HEK293 (cell line): ENCODE measurements around the gene FRY.
"Not testable (repeated sequence)": the region's sequence is repeated elsewhere in the genome, so short reads cannot be mapped to it uniquely, and the experiment has no call there.

ENCODE experiments used
- CTCF ChIA-PET: fragments of 350-600 bp; formaldehyde crosslinking; extraction: SDS; loops from one replicate; lab custom pipeline; 2021; ENCODE audit warnings: antibody characterized with exemption; lab: Yijun Ruan, JAX
- POLR2A ChIA-PET: fragments of 300-600 bp; formaldehyde crosslinking; extraction: SDS; loops from one replicate; lab custom pipeline; 2020; ENCODE audit warnings: antibody characterized with exemption, inconsistent platforms; lab: Yijun Ruan, JAX
- H3K27ac ChIP-seq: fragments of 200-500 bp; sonication (Bioruptor generic); 2 replicates; pipeline ENCODE4 v1.5.1; 2014; ENCODE audit warnings: low read depth, low read length, control low read depth, inconsistent platforms; ENCODE audit errors: extremely low read depth
- H3K36me3 ChIP-seq, 2 experiments: fragments of 200-500 bp in 1 of 2; sonication (Bioruptor generic) in 1 of 2; 1 replicate in 1 of 2; 2 replicates in 1 of 2; pipeline ENCODE4 v1.5.1; 2014 to 2017; ENCODE audit warnings: inconsistent platforms in 2 of 2, low read length in 2 of 2; ENCODE audit not compliant: control insufficient read depth in 2 of 2, insufficient read depth in 1 of 2
- H3K4me1 ChIP-seq: fragments of 200-500 bp; sonication (Bioruptor generic); 2 replicates; pipeline ENCODE4 v1.5.1; 2014; ENCODE audit warnings: mild to moderate bottlenecking, low read length, inconsistent platforms; ENCODE audit not compliant: control insufficient read depth, insufficient read depth
- H3K4me3 ChIP-seq: 2 replicates; pipeline ENCODE4 v1.5.1; 2011; ENCODE audit warnings: low read depth, mild to moderate bottlenecking, control low read depth, low read length, moderate library complexity
- H3K9me3 ChIP-seq: fragments of 200-500 bp; sonication (Bioruptor generic); 2 replicates; pipeline ENCODE4 v1.5.1; 2014; ENCODE audit warnings: low read depth, low read length, inconsistent platforms; ENCODE audit not compliant: control insufficient read depth, insufficient read depth
- CTCF ChIP-seq: fragments of 450-650 bp; formaldehyde crosslinking; IDR thresholded peaks from 2 replicates; pipeline ENCODE4 v1.5.1; 2016; ENCODE audit warnings: missing biosample characterization, missing genetic modification characterization
- MEIS1 ChIP-seq: sonication (generic); formaldehyde crosslinking; IDR thresholded peaks from 2 replicates; pipeline ENCODE4 v1.8.1; 2022; ENCODE audit warnings: missing genetic modification reagents, mild to moderate bottlenecking, borderline replicate concordance
- RBAK ChIP-seq: fragments of 450-650 bp; formaldehyde crosslinking; IDR thresholded peaks from 2 replicates; pipeline ENCODE4 v1.5.1; 2016; ENCODE audit warnings: missing biosample characterization, missing genetic modification characterization
- ZBTB48 ChIP-seq: fragments of 450-650 bp; formaldehyde crosslinking; IDR thresholded peaks from 2 replicates; pipeline ENCODE4 v1.5.1; 2016; ENCODE audit warnings: missing biosample characterization, missing genetic modification characterization
- ZEB2 ChIP-seq: fragments of 450-650 bp; formaldehyde crosslinking; IDR thresholded peaks from 2 replicates; pipeline ENCODE4 v1.5.1; 2016; ENCODE audit warnings: missing biosample characterization, missing genetic modification characterization
- ZIC2 ChIP-seq: fragments of 450-650 bp; formaldehyde crosslinking; IDR thresholded peaks from 2 replicates; pipeline ENCODE4 v1.5.1; 2016; ENCODE audit warnings: missing biosample characterization, missing genetic modification characterization
- ZNF157 ChIP-seq: fragments of 450-650 bp; formaldehyde crosslinking; IDR thresholded peaks from 2 replicates; pipeline ENCODE4 v1.5.1; 2016; ENCODE audit warnings: missing biosample characterization, missing genetic modification characterization
- ZNF16 ChIP-seq: fragments of 450-650 bp; formaldehyde crosslinking; IDR thresholded peaks from 2 replicates; pipeline ENCODE4 v1.5.1; 2016; ENCODE audit warnings: low read depth, missing biosample characterization, missing genetic modification characterization
- ZNF292 ChIP-seq: fragments of 450-650 bp; formaldehyde crosslinking; IDR thresholded peaks from 2 replicates; pipeline ENCODE4 v1.5.1; 2016; ENCODE audit warnings: low read depth, missing biosample characterization, missing genetic modification characterization, borderline replicate concordance
- ZNF302 ChIP-seq: fragments of 450-650 bp; formaldehyde crosslinking; IDR thresholded peaks from 2 replicates; pipeline ENCODE4 v1.5.1; 2016; ENCODE audit warnings: missing biosample characterization, missing genetic modification characterization, low read depth
- ZNF501 ChIP-seq: fragments of 450-650 bp; formaldehyde crosslinking; IDR thresholded peaks from 2 replicates; pipeline ENCODE4 v1.5.1; 2016; ENCODE audit warnings: missing biosample characterization, missing genetic modification characterization
- ZNF585B ChIP-seq: fragments of 450-650 bp; formaldehyde crosslinking; IDR thresholded peaks from 2 replicates; pipeline ENCODE4 v1.5.1; 2016; ENCODE audit warnings: missing biosample characterization, missing genetic modification characterization
- ZNF621 ChIP-seq: fragments of 450-650 bp; formaldehyde crosslinking; IDR thresholded peaks from 2 replicates; pipeline ENCODE4 v1.5.1; 2017; ENCODE audit warnings: missing biosample characterization, missing genetic modification characterization
- ZSCAN18 ChIP-seq: fragments of 450-650 bp; formaldehyde crosslinking; IDR thresholded peaks from 2 replicates; pipeline ENCODE4 v1.5.1; 2016; ENCODE audit warnings: missing biosample characterization, missing genetic modification characterization
- TF ChIP-seq, protein P1 (sequence below): fragments of 450-650 bp; formaldehyde crosslinking; IDR thresholded peaks from 2 replicates; pipeline ENCODE4 v1.5.1; 2016; ENCODE audit warnings: missing biosample characterization, missing genetic modification characterization

The FRY gene

DNA sequence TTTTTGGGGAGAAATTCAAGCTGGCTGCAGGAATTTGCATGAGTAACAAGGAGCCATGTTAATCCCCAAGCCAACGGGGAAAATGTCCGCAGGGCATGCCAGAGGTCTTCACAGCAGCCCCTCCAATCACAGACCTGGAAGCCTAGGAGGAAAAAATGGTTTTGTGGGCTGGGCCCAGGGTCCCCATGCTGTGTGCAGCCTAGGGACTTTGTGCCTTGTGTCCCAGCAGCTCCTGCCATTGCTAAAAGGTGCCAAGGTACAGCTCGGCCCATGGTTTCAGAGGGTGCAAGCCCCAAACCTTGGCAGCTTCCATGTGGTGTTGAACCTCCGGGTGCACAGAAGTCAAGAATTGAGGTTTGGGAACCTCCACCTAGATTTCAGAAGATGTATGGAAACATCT is 47.2 kb upstream of the FRY start:
- peak; percentile 54 for TF ChIP-seq ZNF585B (tag by site-specific recombination)
- H3K9me3 ChIP-seq, POLR2A ChIA-PET, H3K4me3 ChIP-seq, CTCF ChIA-PET, H3K36me3 ChIP-seq, H3K27ac ChIP-seq, H3K4me1 ChIP-seq: not testable (repeated sequence)

GRCh38 chr13:31986676-31987470 is 44.7 kb upstream of the FRY start:
- TF ChIP-seq RBAK (no peak), ZBTB48 (tag by site-specific recombination) (no peak), ZNF302 (tag by site-specific recombination) (no peak), ZNF292 (no peak), ZIC2 (tag by site-specific recombination) (no peak), ZNF16 (tag by site-specific recombination) (no peak), ZNF501 (tag by site-specific recombination) (no peak)
- H3K4me1 ChIP-seq, result no peaks in the 10 kb centered on the region
- no peak overlapping the region for H3K4me3 ChIP-seq
- no peaks in the 10 kb centered on the region for H3K36me3 ChIP-seq
- CTCF ChIA-PET, result no interaction called here
- no peaks in the 10 kb centered on the region for H3K9me3 ChIP-seq
- POLR2A ChIA-PET, result no interaction called here
- no peak overlapping the region for H3K27ac ChIP-seq

- no peaks in the 10 kb centered on the region for H3K4me1 ChIP-seq
- ChIA-PET POLR2A (no interaction called here), CTCF (interaction anchor here (0.6 to 0.8 kb wide), 2 partner anchors 11 to 28 kb away, joined by 3 to 4 read pairs; no protein-coding TSS in a partner anchor)
- H3K27ac ChIP-seq, result no peak overlapping the region
- no peaks in the 10 kb centered on the region for H3K36me3 ChIP-seq
- TF ChIP-seq ZSCAN18 (no peak), MEIS1 (no peak), ZEB2 (tag by site-specific recombination) (no peak), ZNF621 (no peak)
- H3K9me3 ChIP-seq, result no peaks in the 10 kb centered on the region
- H3K4me3 ChIP-seq, result no peak overlapping the region
These were observed 43.9 kb upstream of the FRY start for GRCh38 chr13:31987535-31988170.

DNA sequence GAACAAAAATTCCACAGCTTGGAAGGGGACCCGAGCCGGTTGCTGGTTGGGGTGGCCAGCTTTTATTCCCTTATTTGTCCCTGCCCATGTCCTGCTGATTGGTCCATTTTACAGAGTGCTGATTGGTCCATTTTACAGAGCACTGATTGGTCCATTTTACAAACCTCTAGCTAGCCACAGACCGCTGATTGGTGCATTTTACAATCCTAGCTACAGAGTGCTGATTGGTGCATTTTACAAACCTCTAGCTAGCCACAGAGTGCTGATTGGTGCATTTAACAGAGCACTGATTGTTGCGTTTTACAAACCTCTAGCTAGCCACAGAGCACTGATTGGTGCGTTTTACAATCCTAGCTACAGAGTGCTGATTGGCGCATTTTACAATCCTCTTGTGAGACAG is 37.2 kb upstream of the FRY start:
- POLR2A ChIA-PET, H3K9me3 ChIP-seq, CTCF ChIA-PET: not testable (repeated sequence)

GRCh38 chr13:31996601-31997000 is 35.0 kb upstream of the FRY start:
- H3K4me1 ChIP-seq, result 0 out of 2 replicates have a peak, but pooled peaks cover 4% of the 10 kb centered on the region
- ChIA-PET POLR2A (no interaction called here), CTCF (interaction anchor here (0.7 kb wide), 1 partner anchor 258 kb away, joined by 3 read pairs; no protein-coding TSS in a partner anchor)
- H3K27ac ChIP-seq, result no peak overlapping the region
- no peak overlapping the region for H3K4me3 ChIP-seq
- no peaks in the 10 kb centered on the region for H3K9me3 ChIP-seq
- no peaks in the 10 kb centered on the region for H3K36me3 ChIP-seq
- no peak for TF ChIP-seq ZNF157 (tag by site-specific recombination)
- TF ChIP-seq RBAK, result no peak
- TF ChIP-seq CTCF (tag by site-specific recombination), result peak; percentile 11; the same call in 1 of the 2 replicates
- TF ChIP-seq, protein P1, sequence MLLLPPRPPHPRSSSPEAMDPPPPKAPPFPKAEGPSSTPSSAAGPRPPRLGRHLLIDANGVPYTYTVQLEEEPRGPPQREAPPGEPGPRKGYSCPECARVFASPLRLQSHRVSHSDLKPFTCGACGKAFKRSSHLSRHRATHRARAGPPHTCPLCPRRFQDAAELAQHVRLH, result no peak

More for the DNA sequence above, 37.2 kb upstream of the FRY start:
- H3K27ac ChIP-seq, H3K36me3 ChIP-seq, H3K4me3 ChIP-seq, H3K4me1 ChIP-seq: not testable (repeated sequence)
